GM21526 (cell line): ENCODE results near the gene DAPK3.
"Not testable (repeated sequence)": the region's sequence is repeated elsewhere in the genome, so short reads cannot be mapped to it uniquely, and the experiment has no call there.

ENCODE experiments used
- ATAC-seq: cut with Tn5 transposase; IDR thresholded peaks from one replicate; pipeline ENCODE4 v1.9.1; 2021; ENCODE audit warnings: moderate library complexity; ENCODE audit not compliant: unreplicated experiment, low FRiP score

Gene DAPK3

GRCh38 chr19:3961007-3961406 is 9.9 kb downstream of the DAPK3 start:
- no peak for ATAC-seq

DNA sequence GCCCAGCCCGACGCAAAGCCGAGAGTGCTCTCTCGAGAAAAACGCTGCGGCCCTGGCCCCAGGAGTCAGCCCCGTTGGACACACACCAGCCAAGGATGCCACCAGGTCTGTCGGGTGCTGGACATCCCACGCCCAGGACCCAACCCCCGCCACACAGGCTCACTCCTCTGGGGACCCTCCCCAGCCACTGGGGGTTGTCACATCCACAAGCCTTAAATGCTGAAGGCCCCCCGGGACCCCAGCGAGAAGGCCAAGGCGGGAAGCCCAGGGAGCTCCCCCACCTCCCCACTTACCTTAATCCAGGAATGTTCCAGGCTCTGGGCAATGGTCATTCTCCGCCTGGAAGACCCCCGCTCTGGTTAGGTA is 11.2 kb downstream of the DAPK3 start:
- ATAC-seq, result no peak

DNA sequence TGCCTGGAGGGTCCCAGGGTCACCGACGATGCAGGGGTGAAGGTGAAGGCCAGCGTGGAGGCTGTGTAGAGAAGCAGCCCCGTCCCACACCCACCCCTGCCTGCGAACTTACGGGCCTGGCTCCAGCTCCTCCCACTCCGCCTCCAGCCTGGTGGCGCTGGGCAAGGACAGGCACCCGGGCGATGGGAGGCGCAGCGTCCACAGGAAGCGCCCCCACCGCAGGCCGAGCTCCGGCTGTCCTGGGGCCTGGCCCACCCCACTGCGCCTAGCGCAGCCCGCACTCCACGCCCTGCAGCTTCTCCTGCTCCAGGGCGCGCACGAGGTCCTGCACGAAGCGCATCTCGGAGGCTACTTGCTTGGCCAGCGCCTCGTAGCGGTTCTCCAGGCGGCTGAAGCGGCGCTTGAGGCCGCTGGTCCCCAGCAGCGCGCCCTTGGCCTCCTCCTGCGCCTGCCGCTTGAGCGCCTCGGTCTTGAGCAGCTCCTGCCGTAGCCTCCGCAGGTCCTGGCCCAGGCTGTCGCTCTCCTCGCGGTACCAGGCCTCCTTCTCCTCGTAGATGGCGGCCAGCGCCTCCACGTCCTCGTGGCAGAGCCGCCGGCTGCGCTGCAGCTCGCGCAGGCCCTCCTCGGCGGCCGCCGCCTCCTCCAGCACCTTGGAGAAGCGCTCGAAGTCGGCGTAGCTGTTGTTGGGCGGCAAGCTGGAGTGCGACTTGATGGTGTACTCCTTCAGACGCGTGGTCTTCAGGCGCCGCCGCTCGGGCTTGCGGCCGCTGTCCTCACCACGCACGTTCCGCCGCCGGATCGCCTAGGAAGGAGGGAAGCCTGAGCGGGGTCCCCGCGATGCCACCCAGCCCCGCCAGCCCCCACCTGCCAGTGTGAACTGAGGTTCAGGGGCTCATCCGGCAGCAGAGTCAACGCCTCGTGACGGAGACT is 11.8 kb downstream of the DAPK3 start:
- no peak for ATAC-seq

- no peak for ATAC-seq
Observed at GRCh38 chr19:3955688-3956087, 15.2 kb downstream of the DAPK3 start.

DNA sequence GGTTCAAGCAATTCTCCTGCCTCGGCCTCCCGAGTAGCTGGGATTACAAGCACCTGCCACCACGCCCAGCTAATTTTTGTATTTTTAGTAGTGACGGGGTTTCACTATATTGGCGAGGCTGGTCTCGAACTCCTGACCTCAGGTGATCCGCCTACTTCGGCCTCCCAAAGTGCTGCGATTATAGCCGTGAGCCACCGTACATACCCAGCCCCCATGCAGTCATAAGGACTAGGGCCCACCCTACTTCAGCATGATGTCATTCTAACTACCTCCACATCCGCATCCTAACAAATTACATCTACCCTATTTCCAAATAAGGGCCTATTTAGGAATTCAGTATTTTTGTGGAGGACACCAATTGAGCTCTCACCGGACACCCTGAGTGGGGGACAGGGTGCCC is 15.6 kb downstream of the DAPK3 start:
- ATAC-seq, result not testable (repeated sequence)

GRCh38 chr19:3954107-3954506 is 16.8 kb downstream of the DAPK3 start:
- ATAC-seq, result no peak

DNA sequence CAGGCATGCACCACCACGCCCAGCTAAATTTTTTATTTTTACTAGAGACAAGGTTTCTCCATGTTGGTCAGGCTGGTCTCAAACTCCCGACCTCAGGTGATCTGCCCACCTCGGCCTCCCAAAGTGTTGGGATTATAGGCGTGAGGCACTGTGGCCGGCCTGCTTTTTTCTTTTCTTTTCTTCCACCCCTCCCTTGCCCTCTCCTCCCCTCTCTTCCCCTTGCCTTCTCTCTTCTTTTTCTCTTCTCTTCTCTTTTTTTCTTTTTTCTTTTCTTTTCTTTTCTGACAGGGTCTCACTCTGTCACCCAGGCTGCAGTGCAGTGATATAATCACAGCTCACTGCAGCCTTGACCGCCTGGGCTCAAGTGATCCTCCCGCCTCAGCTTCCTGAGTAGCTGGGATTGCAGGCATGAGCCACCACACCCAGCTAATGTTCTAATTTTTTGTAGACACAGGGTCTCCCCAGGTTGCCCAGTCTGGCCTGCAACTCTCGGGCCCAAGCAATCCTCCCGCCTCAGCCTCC is 18.1 kb downstream of the DAPK3 start:
- not testable (repeated sequence) for ATAC-seq

DNA sequence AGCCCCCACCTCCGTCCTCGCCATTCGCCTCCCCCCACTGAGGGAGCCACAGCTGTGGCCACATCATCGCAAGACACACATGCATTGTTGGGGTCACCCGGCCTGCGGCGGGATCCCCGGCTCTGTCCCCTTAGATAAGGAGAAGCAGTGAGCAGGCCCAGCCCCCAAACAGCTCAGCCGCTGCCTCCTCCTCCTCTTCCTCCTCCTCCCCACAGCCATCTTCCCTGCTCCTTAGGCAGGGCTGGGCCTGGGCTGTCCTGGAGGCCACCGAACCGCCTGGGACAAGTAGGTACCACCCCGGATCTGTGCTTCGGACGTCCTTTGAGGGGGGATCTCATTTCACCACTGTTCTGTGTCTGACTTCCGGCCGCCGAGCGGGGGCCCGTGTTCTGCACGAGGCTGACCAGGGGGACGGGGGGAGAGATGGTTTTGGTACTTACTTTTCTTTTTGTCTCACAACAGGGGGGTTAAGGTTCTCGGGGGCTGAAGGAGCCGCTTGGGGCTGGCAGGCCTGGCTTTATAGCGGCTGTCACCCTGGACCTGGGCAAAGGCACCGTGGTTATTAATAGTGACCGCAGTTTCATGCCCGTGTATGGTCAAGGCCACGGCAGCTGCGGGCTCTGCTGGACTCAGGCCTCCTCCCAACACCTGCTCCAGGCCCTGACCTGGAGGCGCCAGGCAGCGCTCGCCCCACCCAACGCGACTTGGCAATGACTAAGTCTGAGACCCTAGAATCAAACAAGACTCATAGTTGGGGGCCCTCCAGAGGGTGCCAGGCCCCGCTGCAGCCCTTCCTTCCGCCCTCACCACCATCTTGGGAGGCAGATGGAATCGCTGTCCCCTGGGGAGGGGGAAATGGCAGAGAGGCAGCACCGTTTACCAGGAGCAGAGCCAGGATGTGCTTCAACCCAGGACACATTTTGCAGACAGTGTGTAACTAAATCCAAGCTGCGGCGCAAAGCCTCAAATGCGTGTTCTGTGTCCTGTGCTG is 19.7 kb downstream of the DAPK3 start:
- no peak for ATAC-seq

DNA sequence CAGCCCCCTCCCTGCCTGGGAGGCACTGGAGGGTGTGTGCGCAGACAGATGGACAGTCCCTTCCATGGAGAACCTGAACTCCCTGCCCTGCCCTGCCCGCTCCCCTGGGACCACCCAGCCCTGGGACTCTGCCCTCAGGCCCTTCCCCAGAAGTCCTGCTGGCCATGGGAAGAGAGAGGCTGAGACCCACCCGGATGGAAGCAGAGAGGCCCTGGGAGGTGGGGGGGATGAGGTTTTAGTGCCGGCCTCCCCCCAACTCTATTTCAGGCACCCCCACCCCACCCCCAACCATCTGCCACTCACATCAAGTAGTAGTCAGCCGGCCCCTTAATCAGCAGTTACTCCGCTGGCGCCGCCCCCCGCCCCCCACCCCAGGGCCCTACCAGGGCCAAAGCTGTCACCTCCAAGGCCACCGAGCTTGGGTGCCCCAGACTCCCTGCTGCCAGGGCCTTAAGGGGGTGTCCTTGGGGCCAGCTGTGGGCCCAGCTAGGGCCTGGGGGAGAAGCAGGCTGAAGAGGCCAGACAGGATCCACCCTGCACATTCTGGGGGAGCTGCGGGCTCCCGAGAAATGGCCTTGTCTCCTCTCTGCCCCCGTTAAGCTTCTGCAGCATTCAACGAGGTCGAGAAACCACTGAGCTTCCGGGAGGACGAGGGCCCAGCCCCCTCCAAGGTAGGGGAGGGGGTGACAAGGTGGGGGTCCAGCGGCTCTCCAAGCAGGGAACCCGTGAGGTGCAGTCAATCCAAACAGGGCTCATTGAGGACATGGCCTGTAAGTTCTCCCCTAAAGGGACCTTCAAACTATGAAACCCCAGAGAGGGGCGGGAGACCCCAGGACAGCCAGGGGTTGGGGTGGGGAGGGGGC is 20.7 kb downstream of the DAPK3 start:
- ATAC-seq, result no peak

DNA sequence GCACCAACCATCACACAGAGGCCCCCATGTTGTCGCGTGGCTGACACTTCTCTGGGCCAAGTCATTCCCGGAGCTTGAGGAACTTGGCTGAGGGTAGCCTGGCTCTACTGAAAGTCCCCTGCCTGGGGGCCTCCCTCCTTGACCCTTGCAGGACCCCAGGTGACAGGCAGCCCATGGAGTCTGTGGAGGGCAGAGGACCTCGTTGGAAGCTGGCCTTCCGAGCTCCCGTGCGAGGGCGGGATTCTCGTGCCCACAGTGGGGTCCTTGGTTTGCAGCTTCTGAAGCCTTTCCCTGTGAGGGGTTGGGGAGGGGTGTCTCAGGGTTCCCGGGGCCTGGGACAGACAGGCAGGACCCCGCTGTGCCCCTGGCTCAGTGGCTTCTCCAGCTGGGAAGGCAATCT is 21.6 kb downstream of the DAPK3 start:
- ATAC-seq, result no peak

GRCh38 chr19:3947316-3947933 is 23.5 kb downstream of the DAPK3 start:
- not testable (repeated sequence) for ATAC-seq

DNA sequence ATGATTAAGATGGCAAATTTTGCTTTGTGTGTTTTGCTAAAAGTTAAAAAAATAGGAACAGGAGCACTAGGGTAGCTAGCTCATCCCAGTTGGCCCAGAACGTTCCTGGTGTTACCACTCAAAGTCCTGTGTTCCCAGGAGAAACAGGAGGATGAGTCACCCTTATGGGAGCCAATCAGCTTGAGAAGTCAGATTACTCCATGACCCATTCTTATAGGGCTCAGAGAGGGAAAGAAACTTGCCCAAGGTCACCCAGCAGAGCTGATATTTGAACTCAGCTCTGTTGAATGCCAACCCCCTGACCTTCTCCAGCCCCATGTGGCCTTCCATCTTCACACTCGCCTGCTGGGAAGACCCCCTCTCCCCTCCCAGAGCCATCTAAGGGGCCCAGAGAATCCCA is 25.1 kb downstream of the DAPK3 start:
- ATAC-seq, result no peak

GRCh38 chr19:3944018-3944721 is 26.7 kb downstream of the DAPK3 start:
- no peak for ATAC-seq

DNA sequence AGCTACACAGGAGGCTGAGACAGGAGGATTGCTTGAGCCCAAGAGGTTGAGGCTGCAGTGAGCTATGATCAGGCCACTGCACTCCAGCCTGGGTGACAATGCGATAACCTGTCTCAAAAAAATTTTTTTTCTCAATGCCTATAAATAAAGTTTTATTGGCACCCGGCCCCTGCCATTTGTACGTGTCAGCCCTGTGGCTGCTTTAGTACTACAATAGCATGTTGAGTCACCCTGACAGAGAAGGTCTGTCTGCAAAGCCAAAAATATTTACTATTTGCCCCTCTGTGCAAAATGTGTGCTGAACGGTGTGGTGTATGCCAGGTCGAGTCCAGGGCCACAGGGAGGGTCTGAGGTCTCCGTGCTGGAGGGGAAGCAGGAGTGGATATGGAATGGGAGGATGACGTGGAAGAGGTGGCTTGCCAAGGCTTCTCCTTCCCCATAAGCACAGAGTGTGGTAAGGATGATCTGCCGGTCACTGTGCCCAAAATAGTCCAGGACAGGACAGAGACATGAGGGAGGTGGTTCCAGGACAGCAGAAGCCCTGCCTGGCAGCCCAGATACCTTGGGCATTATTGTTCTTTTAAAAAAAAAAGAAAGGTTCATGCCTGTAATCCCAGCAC is 28.0 kb downstream of the DAPK3 start:
- ATAC-seq, result no peak

- not testable (repeated sequence) for ATAC-seq
Observed at GRCh38 chr19:3938300-3938950, 32.5 kb downstream of the DAPK3 start.

GRCh38 chr19:3936506-3937442 is 34.1 kb downstream of the DAPK3 start:
- no peak for ATAC-seq
